ENCODE results near the gene HCN3. TPM values are rescaled to one million over a fixed set of nuclear protein-coding genes. Genes with fewer than 3 reads are reported as not detected.

HCN3 gene
- total RNA-seq, 3 donors from 2014 or later: 1.3 to 2.3 (median 2.3) TPM

DNA sequence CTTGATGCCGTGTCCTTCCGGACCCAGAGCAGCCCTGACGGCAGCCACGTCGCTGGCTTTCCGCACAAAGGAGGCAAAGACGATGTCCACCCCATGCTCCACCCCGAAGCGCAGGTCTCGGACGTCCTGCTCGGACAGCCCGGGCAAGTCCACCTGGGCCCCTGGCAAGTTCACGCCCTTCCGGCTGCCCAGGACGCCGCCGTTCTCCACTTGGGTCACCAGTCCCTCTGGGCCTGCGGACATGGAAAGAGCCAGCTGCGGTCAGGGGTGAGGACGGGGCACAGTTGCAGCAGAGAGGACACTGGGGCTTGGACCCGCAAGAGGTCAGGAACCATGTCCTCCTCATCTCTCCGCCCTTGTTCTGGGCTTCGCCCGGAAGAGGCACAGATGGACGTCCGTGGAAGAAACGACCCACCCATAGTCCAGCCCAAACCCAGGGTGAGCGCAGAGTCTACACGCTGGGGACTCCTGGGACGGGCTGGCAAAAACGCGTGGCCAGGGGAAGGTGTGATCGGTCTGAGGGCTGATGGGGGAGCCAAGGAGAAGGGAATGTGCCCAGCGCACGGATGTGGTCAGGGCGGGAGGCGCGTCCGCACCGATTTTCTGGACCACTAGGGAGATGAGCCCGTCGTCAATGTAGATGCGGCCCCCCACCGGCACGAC is 17.4 kb downstream of the HCN3 start:
- intact Hi-C loops (cut with DNase I; ENCODE audit: low total_unique reads): no loop called here
- DNase-seq (ENCODE audit: low spot score in 2 of 2): no peak
- Histone ChIP-seq H3K4me3 (peak overlapping the region in 2 of 3 donors; percentile 10 to 49), H3K9me3 (no peaks in the 10 kb centered on the region), H3K4me1 (no peaks in the 10 kb centered on the region), H3K36me3 (no peaks in the 10 kb centered on the region), H3K27ac (no peak overlapping the region), H3K27me3 (peaks cover 0 to 26% of the 10 kb centered on the region in 2 donors)
- no peak for TF ChIP-seq POLR2AphosphoS5 (IDR thresholded peaks at IDR 0.05)
- TF ChIP-seq POLR2A (IDR thresholded peaks at IDR 0.05): no peak
- TF ChIP-seq, protein P1, sequence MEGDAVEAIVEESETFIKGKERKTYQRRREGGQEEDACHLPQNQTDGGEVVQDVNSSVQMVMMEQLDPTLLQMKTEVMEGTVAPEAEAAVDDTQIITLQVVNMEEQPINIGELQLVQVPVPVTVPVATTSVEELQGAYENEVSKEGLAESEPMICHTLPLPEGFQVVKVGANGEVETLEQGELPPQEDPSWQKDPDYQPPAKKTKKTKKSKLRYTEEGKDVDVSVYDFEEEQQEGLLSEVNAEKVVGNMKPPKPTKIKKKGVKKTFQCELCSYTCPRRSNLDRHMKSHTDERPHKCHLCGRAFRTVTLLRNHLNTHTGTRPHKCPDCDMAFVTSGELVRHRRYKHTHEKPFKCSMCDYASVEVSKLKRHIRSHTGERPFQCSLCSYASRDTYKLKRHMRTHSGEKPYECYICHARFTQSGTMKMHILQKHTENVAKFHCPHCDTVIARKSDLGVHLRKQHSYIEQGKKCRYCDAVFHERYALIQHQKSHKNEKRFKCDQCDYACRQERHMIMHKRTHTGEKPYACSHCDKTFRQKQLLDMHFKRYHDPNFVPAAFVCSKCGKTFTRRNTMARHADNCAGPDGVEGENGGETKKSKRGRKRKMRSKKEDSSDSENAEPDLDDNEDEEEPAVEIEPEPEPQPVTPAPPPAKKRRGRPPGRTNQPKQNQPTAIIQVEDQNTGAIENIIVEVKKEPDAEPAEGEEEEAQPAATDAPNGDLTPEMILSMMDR (IDR thresholded peaks at IDR 0.05): no peak

DNA sequence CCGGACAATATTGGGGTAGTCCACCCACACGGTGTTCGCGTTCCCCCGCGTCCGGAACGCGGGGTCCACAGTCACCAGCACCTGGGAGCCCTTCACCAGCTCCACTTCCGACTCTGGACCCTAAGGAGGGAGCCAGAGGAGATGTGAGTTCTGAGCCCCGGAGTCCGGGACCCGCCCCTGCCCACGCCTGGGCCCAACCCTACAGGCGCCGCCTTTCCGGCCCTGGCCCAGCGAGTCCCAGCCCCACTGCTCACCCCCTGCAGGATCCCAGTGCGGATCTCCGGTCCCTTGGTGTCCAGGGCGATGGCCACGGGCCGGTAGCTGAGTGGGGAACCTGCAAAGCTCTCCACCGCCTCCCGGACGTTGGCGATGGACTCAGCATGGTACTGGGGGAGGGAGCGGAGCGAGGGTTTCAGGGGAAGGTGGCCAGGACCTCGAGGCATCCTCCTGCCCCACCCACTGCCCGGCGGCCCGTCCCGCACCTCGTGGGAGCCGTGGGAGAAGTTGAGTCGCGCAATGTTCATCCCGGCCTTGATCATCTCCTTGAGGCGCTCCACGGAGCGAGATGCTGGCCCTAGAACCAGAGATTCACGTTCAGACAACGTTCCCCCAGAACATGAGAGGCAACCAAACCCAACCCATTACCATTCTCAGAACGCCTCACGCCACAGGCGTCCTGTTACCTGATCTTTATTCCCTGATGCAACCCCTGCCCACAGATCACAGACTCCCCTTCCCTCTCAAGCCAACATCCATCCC is 18.1 kb downstream of the HCN3 start:
- Histone ChIP-seq H3K27ac (no peak overlapping the region), H3K27me3 (peaks cover 0 to 26% of the 10 kb centered on the region in 2 donors), H3K9me3 (no peaks in the 10 kb centered on the region), H3K4me1 (no peaks in the 10 kb centered on the region), H3K36me3 (no peaks in the 10 kb centered on the region), H3K4me3 (peak overlapping the region in 2 of 3 donors; percentile 10 to 49)
- intact Hi-C loops (cut with DNase I; ENCODE audit: low total_unique reads): no loop called here
- no peak for DNase-seq (ENCODE audit: low spot score in 2 of 2)
- TF ChIP-seq, protein P1 (IDR thresholded peaks at IDR 0.05): no peak
- TF ChIP-seq POLR2A (IDR thresholded peaks at IDR 0.05) (no peak), POLR2AphosphoS5 (IDR thresholded peaks at IDR 0.05) (no peak)

DNA sequence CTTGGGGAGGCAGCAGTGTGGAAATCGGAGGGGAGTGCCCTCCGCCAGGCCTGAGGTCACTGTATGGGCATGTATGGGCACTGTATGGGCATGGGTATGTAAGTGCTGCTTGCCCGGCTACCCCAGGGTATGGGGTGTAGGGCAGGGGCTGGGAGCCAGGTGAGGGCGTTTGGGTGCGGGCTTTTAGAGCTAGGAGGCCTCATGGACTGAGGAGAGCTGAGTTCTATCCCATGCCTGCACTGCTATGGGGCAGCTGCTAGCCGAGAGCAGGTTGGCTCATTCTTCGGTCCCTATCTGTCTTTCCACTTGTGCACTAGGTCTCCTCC is 18.6 kb downstream of the HCN3 start:
- no peak overlapping the region for H3K4me3 ChIP-seq
- TF ChIP-seq POLR2A (IDR thresholded peaks at IDR 0.05) (no peak), POLR2AphosphoS5 (IDR thresholded peaks at IDR 0.05) (no peak)
- TF ChIP-seq, protein P1 (IDR thresholded peaks at IDR 0.05): no peak
- DNase-seq (ENCODE audit: low spot score in 2 of 2): no peak
- no peaks in the 10 kb centered on the region for H3K36me3 ChIP-seq
- peaks cover 0 to 26% of the 10 kb centered on the region in 2 donors for H3K27me3 ChIP-seq
- H3K4me1 ChIP-seq: no peaks in the 10 kb centered on the region
- H3K27ac ChIP-seq: no peak overlapping the region
- no peaks in the 10 kb centered on the region for H3K9me3 ChIP-seq
- intact Hi-C loops (cut with DNase I; ENCODE audit: low total_unique reads): no loop called here

DNA sequence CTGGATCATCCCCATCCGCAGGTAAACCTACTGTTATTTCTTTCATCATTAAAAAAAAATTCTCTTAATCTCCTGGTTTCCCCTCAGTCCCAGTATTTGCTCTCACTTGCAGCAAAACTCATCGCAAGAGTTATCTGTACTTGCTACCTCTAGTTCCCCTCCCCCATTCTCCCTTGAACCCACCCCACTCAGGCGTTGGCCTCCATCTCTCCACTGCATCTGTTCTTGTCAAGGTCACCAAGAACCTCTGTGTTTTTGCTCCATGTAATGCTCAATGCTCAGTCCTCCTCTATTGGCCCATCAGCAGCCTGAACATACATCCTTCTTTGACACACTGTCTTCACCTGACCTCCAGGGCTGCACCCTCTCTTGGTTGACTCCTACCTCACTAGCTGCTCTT is 19.4 kb downstream of the HCN3 start:
- no peak overlapping the region for H3K4me3 ChIP-seq
- no peak overlapping the region for H3K27ac ChIP-seq
- TF ChIP-seq POLR2A (IDR thresholded peaks at IDR 0.05) (no peak), POLR2AphosphoS5 (IDR thresholded peaks at IDR 0.05) (no peak)
- TF ChIP-seq, protein P1 (IDR thresholded peaks at IDR 0.05): no peak
- no peak for DNase-seq (ENCODE audit: low spot score in 2 of 2)
- no peaks in the 10 kb centered on the region for H3K9me3 ChIP-seq
- H3K36me3 ChIP-seq: no peaks in the 10 kb centered on the region
- intact Hi-C loops (cut with DNase I; ENCODE audit: low total_unique reads): no loop called here
- H3K27me3 ChIP-seq: peaks cover 0 to 26% of the 10 kb centered on the region in 2 donors
- H3K4me1 ChIP-seq: no peaks in the 10 kb centered on the region

DNA sequence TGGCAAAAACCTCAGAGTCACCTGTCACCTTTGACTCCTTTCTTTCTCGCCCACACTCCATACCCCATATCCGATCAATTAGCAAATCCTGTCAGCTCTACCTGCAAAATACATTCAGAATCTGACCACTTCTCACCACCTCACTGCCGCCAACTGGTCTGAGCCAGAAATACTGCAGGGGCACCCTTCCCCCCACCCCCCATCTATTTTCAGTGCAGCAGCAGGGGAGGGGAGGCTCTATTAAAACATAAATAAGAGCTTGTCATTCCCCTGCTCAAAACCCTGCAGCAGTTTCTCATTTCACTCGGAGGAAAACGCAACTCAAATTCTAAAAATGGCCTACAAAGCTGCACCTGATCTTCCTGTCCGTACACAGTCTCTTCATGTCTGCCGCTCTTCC is 20.1 kb downstream of the HCN3 start:
- TF ChIP-seq, protein P1 (IDR thresholded peaks at IDR 0.05): no peak
- TF ChIP-seq POLR2A (IDR thresholded peaks at IDR 0.05): no peak
- no peak for TF ChIP-seq POLR2AphosphoS5 (IDR thresholded peaks at IDR 0.05)
- Histone ChIP-seq H3K4me1 (no peaks in the 10 kb centered on the region), H3K9me3 (no peaks in the 10 kb centered on the region), H3K27me3 (peaks cover 0 to 26% of the 10 kb centered on the region in 2 donors), H3K36me3 (no peaks in the 10 kb centered on the region), H3K27ac (no peak overlapping the region), H3K4me3 (no peak overlapping the region)
- intact Hi-C loops (cut with DNase I; ENCODE audit: low total_unique reads): no loop called here
- no peak for DNase-seq (ENCODE audit: low spot score in 2 of 2)
